HG02623 (cell line): ENCODE results near the gene ATG14.
A peak's percentile ranks its signal among the peaks of the same experiment; 100 is the strongest.
"Not testable (repeated sequence)": the region's sequence is repeated elsewhere in the genome, so short reads cannot be mapped to it uniquely, and the experiment has no call there.

Experiments
- ATAC-seq: cut with Tn5 transposase; IDR thresholded peaks from one replicate; pipeline ENCODE4 v1.9.1; 2021; ENCODE audit warnings: moderate library complexity; ENCODE audit not compliant: unreplicated experiment

ATG14 gene, protein sequence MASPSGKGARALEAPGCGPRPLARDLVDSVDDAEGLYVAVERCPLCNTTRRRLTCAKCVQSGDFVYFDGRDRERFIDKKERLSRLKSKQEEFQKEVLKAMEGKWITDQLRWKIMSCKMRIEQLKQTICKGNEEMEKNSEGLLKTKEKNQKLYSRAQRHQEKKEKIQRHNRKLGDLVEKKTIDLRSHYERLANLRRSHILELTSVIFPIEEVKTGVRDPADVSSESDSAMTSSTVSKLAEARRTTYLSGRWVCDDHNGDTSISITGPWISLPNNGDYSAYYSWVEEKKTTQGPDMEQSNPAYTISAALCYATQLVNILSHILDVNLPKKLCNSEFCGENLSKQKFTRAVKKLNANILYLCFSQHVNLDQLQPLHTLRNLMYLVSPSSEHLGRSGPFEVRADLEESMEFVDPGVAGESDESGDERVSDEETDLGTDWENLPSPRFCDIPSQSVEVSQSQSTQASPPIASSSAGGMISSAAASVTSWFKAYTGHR

DNA sequence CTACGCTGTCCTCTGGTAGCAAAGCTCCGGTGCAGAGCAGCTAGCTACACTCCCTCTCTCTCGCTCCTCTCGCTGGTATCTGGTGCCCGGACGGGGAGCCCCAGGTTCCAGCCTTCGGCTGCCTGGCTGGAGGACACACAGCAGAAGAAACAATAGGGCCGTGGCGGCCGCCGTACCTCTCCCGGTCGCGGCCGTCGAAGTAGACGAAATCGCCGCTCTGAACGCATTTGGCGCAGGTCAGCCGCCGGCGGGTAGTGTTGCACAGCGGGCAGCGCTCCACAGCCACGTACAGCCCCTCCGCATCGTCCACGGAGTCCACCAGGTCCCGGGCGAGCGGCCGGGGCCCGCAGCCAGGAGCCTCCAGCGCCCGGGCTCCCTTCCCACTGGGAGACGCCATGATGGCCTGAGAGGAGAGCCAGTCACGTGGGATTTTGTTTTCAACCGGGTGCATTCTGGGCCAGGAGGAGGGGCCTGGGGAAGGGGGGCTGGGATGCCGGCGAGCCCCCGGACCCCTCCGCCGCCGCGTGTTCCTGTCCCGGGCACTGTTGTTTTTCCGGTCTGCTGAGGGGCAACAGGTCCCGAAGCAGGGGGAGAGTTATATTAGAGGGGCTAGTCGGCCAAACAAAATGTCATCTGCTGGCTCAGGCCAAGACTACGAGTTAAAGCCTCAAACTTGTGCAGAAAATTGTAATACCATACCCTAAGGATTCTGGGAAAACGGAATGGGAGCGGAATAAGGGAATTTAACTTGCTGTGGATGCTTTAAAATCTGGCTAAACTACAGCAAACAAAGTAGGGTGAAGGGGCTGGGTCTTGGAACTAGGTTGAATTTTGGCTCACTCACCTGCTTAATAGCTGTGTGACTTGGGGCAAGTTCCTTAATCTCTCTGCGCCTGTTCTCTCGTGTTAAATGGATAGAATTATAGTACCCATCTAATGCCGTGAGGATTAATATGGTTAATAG is at the start of gene ATG14:
Gene ATG14 (minus strand): TSS at position 405 of the 964 bp plus-strand sequence. CDS start 8 bp downstream, at position 397.
- peak; percentile 98 for ATAC-seq

DNA sequence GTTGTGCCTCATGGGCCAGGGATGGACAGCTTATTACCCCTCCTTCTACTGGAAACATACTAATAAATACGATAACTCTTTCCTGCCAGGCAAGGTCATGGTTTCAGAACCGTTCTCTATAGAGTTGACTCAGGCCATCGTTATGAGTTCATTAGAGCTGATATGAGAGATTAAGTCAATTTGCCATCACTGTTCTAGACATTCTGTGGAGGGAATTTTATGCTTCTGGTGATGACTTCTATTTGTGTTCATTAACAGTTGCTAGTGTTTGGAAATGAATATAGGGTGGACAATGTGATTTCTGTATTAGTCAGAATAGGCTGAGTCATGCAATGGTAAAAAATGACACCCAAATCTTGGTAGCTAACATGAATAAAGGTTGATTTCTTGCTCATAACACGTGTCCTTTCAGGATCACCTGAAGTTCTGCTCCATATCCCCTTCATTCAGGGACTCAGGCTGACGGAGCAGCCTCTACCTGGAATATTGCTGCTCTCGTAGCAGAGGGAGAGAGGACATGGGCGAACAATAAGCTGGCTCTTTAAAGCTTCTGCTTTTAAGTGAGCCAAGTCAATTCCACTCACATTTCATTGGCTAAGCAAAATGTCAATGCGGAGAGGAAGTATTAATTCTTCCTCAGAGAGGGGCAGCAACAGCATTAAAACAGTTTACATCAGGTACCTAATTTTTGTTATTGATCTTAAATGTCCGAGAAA is 47.3 kb upstream of the ATG14 start:
- peak; percentile 85 for ATAC-seq

DNA sequence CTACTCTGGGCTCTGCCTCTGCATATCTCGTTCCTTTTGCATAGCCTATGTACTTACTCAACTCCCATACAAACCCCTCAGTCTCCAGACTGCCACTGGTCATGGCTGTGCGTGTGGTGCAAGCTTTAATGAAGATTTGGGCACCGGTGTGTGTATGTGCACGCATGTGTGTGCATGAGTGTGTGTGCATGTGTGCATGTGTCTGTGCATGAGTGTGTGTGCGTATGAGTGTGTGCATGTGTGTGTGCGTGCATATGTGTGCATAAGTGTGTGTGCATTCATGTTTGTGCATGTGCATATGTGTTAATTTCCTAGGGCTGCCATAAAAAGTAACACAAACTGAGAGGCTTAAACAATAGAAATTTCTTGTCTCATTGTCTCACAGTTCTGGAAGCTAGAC is 45.9 kb upstream of the ATG14 start:
- ATAC-seq = no peak

DNA sequence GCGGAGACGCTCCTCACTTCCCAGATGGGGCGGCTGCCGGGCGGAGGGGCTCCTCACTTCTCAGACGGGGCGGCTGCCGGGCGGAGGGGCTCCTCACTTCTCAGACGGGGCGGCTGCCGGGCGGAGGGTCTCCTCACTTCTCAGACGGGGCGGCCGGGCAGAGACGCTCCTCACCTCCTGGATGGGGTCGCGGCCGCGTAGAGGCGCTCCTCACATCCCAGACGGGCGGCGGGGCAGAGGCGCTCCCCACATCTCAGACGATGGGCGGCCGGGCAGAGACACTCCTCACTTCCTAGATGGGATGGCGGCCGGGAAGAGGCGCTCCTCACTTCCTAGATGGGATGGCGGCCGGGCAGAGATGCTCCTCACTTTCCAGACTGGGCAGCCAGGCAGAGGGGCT is 44.8 kb upstream of the ATG14 start:
- ATAC-seq = not testable (repeated sequence)

DNA sequence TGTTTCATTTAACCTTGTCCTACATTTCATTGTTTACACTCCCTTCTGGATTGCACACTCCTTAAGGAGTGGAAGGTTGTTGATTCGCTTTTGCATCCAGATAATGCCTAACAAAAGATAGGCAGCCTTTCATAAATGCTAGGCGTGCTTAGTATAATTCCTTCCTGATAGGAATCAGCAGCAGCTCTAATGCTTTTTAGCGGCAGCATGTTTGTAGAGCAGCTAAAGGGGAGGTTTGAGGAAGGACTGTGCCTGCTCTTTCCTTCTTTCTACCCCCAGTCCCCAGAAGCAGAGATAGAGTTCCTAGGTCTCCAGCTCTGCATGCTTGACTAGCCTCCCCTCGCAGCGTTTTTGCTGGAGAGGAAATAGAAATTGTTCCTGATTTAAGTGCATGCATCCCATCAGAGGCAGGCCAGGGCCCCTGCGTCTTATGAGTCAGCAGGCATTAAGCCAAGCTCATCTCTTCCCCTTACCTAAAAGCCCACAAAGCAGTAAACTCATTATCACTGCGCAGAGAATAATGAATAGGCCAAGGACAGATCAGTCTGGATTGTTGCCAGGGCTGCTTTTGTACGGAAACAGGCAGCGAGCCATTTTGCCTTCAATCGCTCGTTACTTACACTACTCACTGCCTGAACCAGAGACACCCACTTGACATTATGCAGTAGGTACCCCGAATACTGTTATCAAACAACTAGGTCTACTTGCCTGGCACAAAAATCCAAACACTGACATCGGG is 42.8 kb upstream of the ATG14 start:
- no peak for ATAC-seq

DNA sequence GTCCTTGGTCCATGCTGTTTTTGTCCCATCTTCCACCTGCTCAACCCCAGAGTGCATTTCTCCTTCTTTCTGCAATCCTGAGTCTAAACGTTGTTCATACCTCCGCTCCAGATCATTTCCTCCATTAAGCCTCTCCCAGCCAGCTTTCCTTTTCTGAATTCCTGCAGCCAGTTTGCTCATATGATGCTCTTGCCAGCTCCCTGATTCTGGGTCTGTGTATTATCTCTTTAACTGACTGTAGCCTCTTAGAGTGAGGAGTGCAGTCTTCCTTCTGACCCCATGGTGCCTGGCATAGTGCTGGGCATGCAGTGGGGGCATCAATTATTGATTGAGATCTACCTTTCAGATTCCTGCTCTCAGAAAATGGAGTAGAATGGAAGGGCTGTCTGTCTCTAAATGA is 40.3 kb upstream of the ATG14 start:
- ATAC-seq = no peak

DNA sequence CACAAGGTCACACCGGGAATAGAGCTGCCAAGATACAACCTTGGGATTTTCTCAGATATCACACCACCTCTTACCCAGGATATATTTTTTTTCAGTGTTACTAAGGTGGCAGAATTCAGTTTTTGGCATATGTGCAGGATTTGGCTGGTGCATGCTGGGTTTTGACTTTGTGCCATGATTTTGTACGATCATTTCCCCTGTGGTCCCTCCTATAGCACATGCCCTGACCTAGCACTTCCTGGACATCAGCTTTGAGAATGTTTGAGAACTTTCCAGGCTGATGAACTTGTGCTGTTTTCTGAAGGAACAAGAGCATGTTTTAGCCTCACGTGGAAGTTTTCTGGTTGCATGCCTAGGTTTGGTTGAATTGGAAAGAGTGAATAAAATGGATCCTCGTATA is 39.8 kb upstream of the ATG14 start:
- no peak for ATAC-seq

DNA sequence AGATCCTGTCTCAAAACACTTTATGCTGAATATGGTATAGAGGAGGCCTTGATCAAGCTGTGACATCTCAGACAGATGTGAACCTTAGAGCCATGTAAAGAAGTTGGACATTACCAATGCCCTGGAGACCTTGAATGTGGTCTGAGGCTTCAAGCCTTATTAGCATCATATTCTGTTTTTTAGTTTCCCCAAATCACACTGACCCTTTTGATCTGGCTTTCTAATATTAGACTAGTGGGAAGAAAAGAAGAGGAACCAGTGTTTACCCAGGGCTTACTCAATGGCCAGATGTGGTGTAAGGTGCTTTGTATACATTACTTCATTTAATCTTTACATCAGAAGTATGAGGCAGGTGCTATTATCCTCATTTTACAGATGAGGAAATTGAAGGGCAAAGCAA is 39.4 kb upstream of the ATG14 start:
- no peak for ATAC-seq

DNA sequence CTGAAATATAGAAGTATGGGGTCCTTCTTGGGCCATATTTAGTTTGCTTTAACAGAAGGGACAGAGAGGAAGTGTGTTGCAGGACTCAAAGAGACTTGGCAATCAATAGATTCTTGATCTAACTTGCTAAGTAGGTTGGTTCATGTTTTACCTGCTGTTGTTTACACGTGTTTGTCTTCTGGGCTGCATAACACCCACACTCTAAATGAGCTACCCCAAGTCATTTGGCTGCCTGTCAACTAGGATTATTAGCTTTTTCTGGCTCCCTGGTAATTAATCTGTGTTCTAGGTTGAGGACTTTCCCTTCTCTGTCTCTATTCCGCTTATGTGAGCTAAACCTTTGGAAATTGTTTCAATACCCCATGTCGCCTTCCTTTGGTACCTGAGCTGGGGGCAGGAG is 38.9 kb upstream of the ATG14 start:
- ATAC-seq = no peak

DNA sequence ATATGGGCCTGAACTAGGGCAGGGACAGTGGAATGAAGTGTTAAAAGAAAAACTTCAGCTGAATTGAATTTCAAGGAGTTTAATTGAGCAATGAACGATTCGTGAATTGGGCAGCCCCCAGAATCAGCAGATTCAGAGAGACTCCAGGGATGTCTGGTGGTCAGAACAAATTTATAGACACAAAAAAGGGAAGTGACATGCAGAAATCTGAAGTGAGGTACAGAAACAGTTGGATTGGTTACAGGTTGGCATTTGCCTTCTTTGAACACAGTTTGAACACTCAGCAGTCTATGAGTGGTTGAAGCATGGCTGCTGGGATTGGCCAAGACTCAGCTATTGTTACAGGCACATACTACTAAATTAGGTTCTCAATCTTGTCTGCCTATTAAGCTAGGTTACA is 38.5 kb upstream of the ATG14 start:
- ATAC-seq = no peak

DNA sequence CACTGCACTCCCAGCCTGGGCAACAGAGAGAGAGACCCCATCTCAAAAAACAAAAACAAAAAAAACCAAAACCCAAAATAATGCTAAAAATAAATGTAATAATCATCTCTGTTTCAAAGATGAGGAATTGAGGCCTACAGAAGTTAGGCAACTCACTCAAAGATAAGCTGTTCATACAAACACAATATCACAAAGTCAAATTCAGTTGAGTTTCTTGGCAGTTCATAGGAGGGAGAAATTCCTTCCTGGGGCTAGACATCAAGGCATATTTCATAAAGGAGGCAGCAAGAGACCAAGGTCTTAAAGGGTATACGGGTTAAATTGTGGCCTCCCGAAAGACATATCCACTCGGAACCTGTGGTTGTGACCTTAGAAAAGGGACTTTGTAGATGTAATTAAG is 37.5 kb upstream of the ATG14 start:
- ATAC-seq = no peak

DNA sequence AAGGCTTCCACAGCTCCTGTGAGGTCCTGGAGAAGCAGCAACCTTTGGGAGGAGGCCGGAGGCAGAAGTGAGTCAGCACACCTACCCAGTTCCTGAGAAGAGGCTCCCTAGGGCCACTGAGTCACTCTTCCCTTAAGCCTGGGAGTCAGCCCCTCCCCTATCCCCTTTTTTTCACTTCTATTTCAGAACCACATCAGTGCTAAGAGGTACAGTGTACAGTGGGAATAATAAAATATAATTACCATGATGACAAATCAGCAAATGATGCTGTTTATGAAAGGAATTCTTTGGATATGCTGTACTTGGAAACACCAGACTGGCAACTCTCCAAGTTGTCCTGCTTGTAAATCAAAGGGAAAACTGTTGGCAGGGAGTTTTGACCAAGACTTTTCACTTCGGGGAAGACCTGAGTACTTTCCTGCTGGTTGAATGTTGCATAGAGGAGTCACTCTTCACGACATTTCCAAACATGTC is 36.5 kb upstream of the ATG14 start:
- ATAC-seq = no peak

DNA sequence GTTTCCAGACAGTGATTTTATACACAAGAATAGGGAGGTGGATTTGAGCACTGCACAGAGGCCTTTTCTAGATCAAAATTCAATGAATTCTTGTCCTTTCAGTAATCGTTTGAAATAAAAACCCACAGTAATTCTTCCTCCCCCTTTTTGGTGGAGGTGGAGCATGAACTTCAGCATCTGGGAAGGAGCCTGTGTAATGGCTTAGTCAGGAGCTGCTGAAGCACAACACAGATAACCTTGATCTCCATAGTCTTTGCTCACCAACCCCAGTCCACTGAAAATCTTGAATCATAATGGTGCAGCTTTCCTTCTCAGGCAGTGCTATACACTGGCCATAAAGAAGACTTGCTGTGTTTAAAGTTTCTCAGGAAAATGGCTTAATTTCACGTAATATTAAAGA is 35.2 kb upstream of the ATG14 start:
- ATAC-seq = no peak

DNA sequence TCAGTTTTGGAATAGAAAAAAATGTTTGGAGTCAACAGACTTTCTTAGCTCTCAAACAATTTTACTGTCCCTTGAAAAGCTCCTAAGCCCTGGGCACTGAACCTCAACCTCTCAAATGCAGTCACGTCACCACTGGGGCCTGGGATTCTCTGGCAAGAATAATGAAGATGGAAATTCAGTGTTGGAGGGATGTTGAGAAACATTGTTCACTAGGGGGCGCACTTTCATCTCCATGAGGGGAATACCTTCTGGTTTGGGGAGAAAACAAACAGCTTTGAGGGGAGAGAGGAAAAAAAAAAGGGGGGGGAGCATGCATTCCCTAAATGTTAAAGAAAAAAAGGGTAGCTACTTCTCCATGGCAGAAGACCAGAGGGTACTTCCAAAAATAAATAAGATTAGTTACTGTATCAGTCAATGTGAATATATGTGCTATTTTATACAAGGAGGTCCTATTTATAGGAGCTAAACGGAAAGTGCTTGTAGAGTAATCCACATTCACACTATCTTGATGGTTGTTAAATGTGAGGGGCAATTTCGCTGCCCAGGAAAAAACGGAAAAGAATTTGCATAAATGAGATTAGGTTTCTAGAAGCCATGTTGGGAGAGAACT is 34.6 kb upstream of the ATG14 start:
- no peak for ATAC-seq

DNA sequence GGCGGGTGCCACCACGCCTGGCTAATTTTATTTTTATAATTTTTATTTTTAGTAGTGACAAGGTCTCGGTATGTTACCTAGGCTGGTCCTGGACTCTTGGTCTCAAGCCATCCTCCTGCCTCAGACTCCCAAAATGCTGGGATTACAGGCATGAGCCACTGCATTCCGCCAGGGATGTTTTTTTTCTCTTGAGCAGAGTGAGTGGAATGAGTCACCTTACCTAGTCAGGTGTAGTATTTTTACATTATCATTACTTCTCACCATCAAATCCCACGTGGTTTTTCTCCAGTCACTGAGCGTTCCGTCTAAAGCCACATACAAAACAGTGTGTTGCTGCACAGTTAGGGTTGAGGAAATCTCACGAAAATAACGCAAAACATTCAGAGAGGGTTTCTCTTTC is 29.7 kb upstream of the ATG14 start:
- no peak for ATAC-seq

DNA sequence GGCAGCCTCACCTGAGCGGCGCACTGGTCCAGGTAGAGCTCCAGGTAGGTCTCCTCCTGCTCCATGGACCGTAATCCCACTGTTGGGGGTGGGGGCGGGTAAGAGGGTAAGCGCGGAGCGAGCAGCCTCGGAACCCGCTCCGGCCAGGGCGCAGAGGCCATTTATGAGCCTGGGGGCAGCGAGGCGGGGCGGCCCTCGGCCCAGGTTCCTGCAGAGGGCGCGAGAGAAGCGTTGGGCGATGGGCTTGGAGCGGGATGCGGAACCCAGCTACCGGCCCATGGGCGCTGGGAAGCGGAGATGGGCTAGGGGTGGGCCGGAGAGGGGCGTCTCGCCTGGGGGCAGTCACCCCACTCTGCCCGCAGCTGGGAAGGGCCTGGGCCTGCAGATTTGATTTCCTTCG is 28.8 kb upstream of the ATG14 start, which contains the start of gene TBPL2:
Gene TBPL2 (minus strand): TSS at position 232 of the 400 bp plus-strand sequence. CDS start 167 bp downstream, at position 65.
- no peak for ATAC-seq

DNA sequence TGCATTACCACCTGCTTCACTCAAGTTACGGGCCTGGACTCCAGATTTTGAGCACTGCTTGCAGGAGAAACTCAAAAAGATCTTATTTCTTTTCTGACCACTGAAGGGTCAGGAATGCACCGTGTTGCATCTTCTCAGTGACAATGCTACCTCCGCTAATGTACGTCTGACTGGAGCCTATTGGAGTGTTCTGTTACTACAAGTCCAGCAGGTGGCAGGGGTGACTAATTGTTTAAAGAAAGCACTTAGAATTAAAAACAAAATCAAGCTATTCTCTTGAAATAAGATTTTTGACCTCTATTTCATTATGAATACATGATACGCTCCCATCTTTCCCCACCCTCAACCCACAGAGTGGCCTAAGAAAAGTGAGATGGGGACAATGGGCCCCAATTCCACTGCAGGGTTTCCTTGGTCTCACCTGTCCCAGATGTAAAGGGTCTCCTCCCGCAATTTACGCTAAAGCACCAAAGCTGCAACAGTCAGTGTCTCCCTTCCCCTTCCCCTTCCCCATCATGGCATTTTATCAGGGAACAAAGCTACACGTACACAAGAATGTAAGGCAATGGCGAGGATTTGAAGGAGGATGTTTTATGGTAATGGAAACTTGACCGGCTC is 26.5 kb upstream of the ATG14 start:
- no peak for ATAC-seq

DNA sequence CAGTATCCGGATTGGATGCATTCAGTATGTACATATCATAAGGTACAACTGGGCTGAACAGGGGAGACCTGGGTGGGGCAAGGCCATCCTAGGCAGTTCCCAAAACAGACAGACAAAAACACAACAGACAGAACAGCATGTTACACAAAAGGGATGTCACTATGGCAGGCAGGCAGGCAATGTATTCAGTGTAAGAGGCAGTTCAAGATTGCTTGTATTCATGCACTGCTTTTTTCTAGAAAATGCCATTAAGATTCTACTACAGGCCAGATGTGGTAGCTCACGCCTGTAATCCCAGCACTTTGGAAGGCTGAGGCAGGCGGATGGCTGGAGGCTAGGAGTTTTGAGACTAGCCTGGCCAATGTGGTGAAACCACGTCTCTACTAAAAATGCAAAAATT is 25.3 kb upstream of the ATG14 start:
- no peak for ATAC-seq

DNA sequence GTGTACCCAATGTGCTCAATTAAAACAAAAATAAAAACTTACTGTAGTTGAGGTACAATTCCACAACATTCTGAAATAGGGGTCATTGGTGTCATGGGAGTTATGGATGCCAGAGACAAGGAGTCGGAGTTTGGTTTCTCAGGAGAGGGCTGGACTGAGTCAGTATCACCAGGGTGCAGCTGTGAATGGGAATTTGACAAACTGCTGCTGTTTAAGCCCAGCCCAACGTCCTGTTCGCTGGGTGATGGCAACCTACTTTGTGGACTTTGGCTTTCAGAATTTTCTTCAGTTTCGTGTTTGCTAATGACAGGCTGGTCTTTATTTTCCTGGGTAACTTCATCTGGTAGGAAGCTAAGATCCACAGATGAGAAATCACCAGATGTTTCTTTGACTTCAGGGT is 24.9 kb upstream of the ATG14 start:
- no peak for ATAC-seq
